Peyer's patch (tissue), 4 donors: ENCODE measurements around the gene TPBGL. TPM values are rescaled to one million over a fixed set of nuclear protein-coding genes. Genes with fewer than 3 reads are reported as not detected.

ENCODE experiments used
- DNase-seq, 3 donors: peaks; one replicate each; pipeline ENCODE4 v3.0.0-alpha.2; 2017 to 2019
- H3K27ac ChIP-seq, 4 donors: fragments of 200-600 bp; sonication (generic); one replicate each; pipeline ENCODE4 v1.5.1; 2016 to 2019
- H3K27me3 ChIP-seq, 2 donors: fragments of 200-600 bp; sonication (generic); one replicate each; pipeline ENCODE4 v1.5.1; 2019
- H3K36me3 ChIP-seq, 3 donors: fragments of 200-600 bp; sonication (generic); one replicate each; pipeline ENCODE4 v1.5.1; 2016 to 2019
- H3K4me1 ChIP-seq, 4 donors: fragments of 200-600 bp; sonication (generic); one replicate each; pipeline ENCODE4 v1.5.1; 2016 to 2019
- H3K4me3 ChIP-seq, 4 donors: fragments of 200-600 bp; sonication (generic); 1 replicate in 3 of 4; 2 replicates in 1 of 4; pipeline ENCODE4 v1.5.1; 2016 to 2019; ENCODE audit warnings: mild to moderate bottlenecking in 1 of 4
- H3K9me3 ChIP-seq, 4 donors: fragments of 200-600 bp; sonication (generic); one replicate each; pipeline ENCODE4 v1.5.1; 2016 to 2019; ENCODE audit warnings: mild to moderate bottlenecking in 1 of 4
- POLR2A ChIP-seq, 2 donors: fragments of 450-650 bp; IDR thresholded peaks; one replicate each; pipeline ENCODE4 v1.5.1; 2017; ENCODE audit warnings: antibody characterized with exemption in 2 of 2, mild to moderate bottlenecking in 2 of 2, moderate library complexity in 2 of 2
- total RNA-seq, 4 donors: library from RNA; depleted of rRNA; stranded (reverse); fragments of >200 nt; gene quantifications; one replicate each; pipeline ENCODE4 v1.1.0, GENCODE V29; 2016
- TF ChIP-seq, protein P1 (sequence below), 6 experiments: fragments of 450-650 bp in 4 of 6; fragments of 200-600 bp in 2 of 6; sonication (generic) in 1 of 6; IDR thresholded peaks; one replicate each; pipeline ENCODE4 v1.5.1; 2017 to 2019; ENCODE audit warnings: antibody characterized with exemption in 6 of 6, mild to moderate bottlenecking in 3 of 6, moderate library complexity in 1 of 6

Gene TPBGL, protein sequence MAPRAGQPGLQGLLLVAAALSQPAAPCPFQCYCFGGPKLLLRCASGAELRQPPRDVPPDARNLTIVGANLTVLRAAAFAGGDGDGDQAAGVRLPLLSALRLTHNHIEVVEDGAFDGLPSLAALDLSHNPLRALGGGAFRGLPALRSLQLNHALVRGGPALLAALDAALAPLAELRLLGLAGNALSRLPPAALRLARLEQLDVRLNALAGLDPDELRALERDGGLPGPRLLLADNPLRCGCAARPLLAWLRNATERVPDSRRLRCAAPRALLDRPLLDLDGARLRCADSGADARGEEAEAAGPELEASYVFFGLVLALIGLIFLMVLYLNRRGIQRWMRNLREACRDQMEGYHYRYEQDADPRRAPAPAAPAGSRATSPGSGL
- total RNA-seq = under 1 TPM in 1 of 4 donors, not detected in 3; 0.35 TPM

DNA sequence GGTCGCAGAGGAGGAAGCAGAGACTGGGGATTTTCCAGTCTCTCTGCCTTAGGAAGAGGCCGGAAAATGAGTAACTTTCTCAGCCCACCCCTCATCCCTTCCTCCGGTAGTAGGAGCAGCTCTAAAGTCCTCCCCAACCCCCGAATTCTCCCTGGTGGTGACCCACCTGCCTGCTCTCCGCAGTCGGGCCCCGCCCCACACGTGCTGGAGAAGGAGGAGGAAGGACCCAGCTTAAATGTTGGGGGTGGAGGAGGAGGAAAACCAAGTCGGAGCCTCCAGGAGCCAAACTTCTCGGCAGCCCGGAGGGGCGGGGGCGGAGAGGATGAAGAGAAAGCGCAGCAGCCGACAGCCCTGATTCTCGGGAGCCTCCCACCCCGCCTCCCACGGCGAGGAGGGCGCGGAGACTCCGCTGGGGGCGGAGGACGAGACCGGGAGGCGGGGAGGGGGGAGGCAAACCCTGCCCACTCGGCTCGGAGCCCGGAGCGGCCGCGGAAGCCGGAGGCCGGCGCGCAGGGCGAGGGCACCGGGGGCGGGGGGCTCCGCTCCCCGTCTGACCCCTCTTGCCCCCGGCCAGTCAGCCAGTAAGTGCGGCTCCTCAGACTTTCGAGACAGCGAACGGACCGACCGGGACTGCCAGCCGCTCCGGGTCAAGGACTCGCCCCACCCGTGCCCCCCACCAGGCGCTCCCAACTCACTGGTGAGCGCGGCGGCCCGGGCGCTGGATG, at the start of gene TPBGL:
TSS of gene TPBGL (plus strand) at position 464 of the 725 bp plus-strand sequence. CDS start 276 bp downstream, outside the sequence.
- Histone ChIP-seq H3K36me3 (no peaks in the 10 kb centered on the region), H3K27ac (no peak within 1 kb of the TSS)
- DNase-seq = peak in 1 of 3 donors; percentile 45

DNA sequence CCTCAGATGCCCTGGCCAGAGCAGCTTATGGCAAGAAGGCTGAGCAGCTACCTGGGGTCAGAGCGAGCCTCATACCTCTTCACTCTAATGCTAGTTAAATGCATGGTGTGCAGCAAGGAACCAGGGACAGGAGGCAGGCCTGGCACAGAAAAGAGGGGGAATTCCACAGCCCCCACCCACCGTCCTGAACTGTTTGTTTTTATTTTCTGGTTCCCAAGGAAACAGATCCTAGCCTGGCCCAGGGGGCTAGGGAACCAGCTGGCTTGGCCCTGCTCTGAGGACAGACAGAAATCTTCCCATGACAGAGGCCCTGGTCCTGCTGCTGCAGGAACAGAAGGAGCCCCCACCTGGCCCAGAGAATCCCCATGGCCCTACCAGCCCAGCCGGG, 49.2 kb upstream of the TPBGL start:
- no peak for DNase-seq
- TF ChIP-seq POLR2A (IDR thresholded peaks at IDR 0.05) = no peak
- TF ChIP-seq, protein P1, sequence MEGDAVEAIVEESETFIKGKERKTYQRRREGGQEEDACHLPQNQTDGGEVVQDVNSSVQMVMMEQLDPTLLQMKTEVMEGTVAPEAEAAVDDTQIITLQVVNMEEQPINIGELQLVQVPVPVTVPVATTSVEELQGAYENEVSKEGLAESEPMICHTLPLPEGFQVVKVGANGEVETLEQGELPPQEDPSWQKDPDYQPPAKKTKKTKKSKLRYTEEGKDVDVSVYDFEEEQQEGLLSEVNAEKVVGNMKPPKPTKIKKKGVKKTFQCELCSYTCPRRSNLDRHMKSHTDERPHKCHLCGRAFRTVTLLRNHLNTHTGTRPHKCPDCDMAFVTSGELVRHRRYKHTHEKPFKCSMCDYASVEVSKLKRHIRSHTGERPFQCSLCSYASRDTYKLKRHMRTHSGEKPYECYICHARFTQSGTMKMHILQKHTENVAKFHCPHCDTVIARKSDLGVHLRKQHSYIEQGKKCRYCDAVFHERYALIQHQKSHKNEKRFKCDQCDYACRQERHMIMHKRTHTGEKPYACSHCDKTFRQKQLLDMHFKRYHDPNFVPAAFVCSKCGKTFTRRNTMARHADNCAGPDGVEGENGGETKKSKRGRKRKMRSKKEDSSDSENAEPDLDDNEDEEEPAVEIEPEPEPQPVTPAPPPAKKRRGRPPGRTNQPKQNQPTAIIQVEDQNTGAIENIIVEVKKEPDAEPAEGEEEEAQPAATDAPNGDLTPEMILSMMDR (IDR thresholded peaks at IDR 0.05) = no peak
- H3K9me3 ChIP-seq = no peaks in the 10 kb centered on the region
- H3K27ac ChIP-seq = peak overlapping the region in 2 of 4 donors; percentile 21 to 32
- H3K4me1 ChIP-seq = peaks cover 0 to 38% (median 0%) of the 10 kb centered on the region in 4 donors
- no peaks in the 10 kb centered on the region for H3K27me3 ChIP-seq
- H3K36me3 ChIP-seq = peaks cover 0 to 52% (median 0%) of the 10 kb centered on the region in 3 donors
- H3K4me3 ChIP-seq = no peak overlapping the region

More for the DNA sequence above, at the start of gene TPBGL:
- Histone ChIP-seq H3K27me3 (peaks cover 0 to 25% of the 10 kb centered on the region in 2 donors), H3K9me3 (no peaks in the 10 kb centered on the region), H3K4me1 (peaks cover 0 to 17% (median 8%) of the 10 kb centered on the region in 4 donors), H3K4me3 (peak within 1 kb of the TSS; percentile 30 to 65 (median 54))
- TF ChIP-seq, protein P1 (IDR thresholded peaks at IDR 0.05) = no peak
- no peak for TF ChIP-seq POLR2A (IDR thresholded peaks at IDR 0.05)

DNA sequence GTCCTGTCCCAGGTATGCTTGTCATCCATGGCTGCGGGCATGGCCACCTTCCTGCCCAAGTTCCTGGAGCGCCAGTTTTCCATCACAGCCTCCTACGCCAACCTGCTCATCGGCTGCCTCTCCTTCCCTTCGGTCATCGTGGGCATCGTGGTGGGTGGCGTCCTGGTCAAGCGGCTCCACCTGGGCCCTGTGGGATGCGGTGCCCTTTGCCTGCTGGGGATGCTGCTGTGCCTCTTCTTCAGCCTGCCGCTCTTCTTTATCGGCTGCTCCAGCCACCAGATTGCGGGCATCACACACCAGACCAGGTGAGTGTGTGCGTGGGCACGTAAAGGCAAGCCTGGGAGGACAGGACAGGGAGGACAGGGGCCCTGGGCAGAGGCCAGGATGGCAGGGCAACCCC, 47.3 kb upstream of the TPBGL start:
- Histone ChIP-seq H3K27ac (peak overlapping the region in 1 of 4 donors; percentile 39), H3K9me3 (no peaks in the 10 kb centered on the region), H3K27me3 (no peaks in the 10 kb centered on the region), H3K4me1 (peaks cover 0 to 38% (median 0%) of the 10 kb centered on the region in 4 donors), H3K4me3 (no peak overlapping the region), H3K36me3 (peaks cover 0 to 59% (median 0%) of the 10 kb centered on the region in 3 donors)
- DNase-seq = peak in 1 of 3 donors; percentile 39
- no peak for TF ChIP-seq POLR2A (IDR thresholded peaks at IDR 0.05)
- TF ChIP-seq, protein P1 (IDR thresholded peaks at IDR 0.05) = no peak

DNA sequence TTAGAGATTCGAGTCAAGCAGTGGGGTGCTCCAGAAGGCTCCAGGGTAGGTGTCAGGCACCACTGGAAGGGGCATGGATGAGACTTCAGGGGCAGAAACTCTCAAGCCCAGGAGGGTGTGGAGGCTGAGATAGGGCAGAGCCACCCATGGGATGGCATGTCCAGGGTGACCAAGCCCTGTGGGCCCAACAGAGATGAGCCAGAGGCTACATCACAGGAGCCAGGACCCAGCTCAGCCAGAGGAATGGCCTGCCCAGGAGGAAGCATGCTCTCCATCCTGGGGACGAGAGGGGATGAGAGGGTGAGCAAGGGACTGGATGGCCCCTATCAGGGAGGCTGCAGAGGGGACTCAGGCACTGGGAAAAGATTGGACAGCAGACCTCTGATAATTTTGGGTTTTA, 46.9 kb upstream of the TPBGL start:
- Histone ChIP-seq H3K27ac (peak overlapping the region in 2 of 4 donors; percentile 17), H3K4me3 (no peak overlapping the region), H3K9me3 (no peaks in the 10 kb centered on the region), H3K36me3 (peaks cover 0 to 55% (median 0%) of the 10 kb centered on the region in 3 donors), H3K27me3 (no peaks in the 10 kb centered on the region), H3K4me1 (peaks cover 0 to 38% (median 0%) of the 10 kb centered on the region in 4 donors)
- no peak for DNase-seq
- TF ChIP-seq, protein P1 (IDR thresholded peaks at IDR 0.05) = no peak
- no peak for TF ChIP-seq POLR2A (IDR thresholded peaks at IDR 0.05)

GRCh38 chr11:75194147-75194546, 46.4 kb upstream of the TPBGL start:
- DNase-seq = no peak
- Histone ChIP-seq H3K36me3 (peaks cover 0 to 55% (median 0%) of the 10 kb centered on the region in 3 donors), H3K27ac (peak overlapping the region in 2 of 4 donors; percentile 17)

More at GRCh38 chr11:75194147-75194546, 46.4 kb upstream of the TPBGL start:
- no peaks in the 10 kb centered on the region for H3K27me3 ChIP-seq
- no peak overlapping the region for H3K4me3 ChIP-seq
- H3K4me1 ChIP-seq = peaks cover 0 to 38% (median 0%) of the 10 kb centered on the region in 4 donors
- no peaks in the 10 kb centered on the region for H3K9me3 ChIP-seq
- TF ChIP-seq POLR2A (IDR thresholded peaks at IDR 0.05) = no peak
- TF ChIP-seq, protein P1 (IDR thresholded peaks at IDR 0.05) = no peak
